HepG2 (cell line): ENCODE measurements around the gene TIAM1. TPM values are rescaled to one million over a fixed set of nuclear protein-coding genes. Genes with fewer than 3 reads are reported as not detected.

ENCODE experiments used
- MAFF ChIP-seq: IDR thresholded peaks from 2 replicates; pipeline ENCODE4 v1.6.1; 2011; ENCODE audit warnings: low read depth, low read length, improper control_type of control experiment
- NFRKB ChIP-seq: fragments of 450-650 bp; IDR thresholded peaks from 2 replicates; pipeline ENCODE4 v1.6.1; 2017
- SRSF4 ChIP-seq: fragments of 200-400 bp; formaldehyde crosslinking; IDR thresholded peaks from one replicate; pipeline ENCODE4 v1.6.1; 2018; ENCODE audit warnings: mild to moderate bottlenecking, low read depth, low read length, moderate library complexity; ENCODE audit not compliant: poor library complexity, severe bottlenecking
- ZNF501 ChIP-seq: sonication (generic); formaldehyde crosslinking; IDR thresholded peaks from 2 replicates; pipeline ENCODE4 v1.5.1; 2020; ENCODE audit warnings: mild to moderate bottlenecking, moderate library complexity, missing genetic modification reagents
- polyA plus RNA-seq, 8 experiments: library from polyadenylated mRNA; depleted of rRNA in 3 of 8; stranded (reverse) in 7 of 8; unstranded in 1 of 8; fragments of >200 nt; fragmentation: Illumina TruSeq in 4 of 8; extraction: Trizol in 4 of 8; gene quantifications; 2 replicates each; pipeline versions ENCODE4 v1.2.1 to v1.2.3, GENCODE V29; 2011 to 2016; ENCODE audit warnings: low read depth in 4 of 8, missing spikeins in 1 of 8, mixed read lengths in 1 of 8; ENCODE audit not compliant: insufficient read depth in 1 of 8
- total RNA-seq, 5 experiments: library from RNA; depleted of rRNA; stranded (reverse); fragments of >200 nt; fragmentation: Illumina TruSeq; extraction: Trizol; gene quantifications; 2 replicates each; pipeline ENCODE4 v1.2.3, GENCODE V29; 2016; ENCODE audit warnings: low read depth in 1 of 5
- TF ChIP-seq, protein P1 (sequence below): sonication (generic); formaldehyde crosslinking; IDR thresholded peaks from 2 replicates; pipeline ENCODE4 v1.8.0; 2022; ENCODE audit warnings: missing genetic modification reagents, low read depth, mild to moderate bottlenecking, borderline replicate concordance
- TF ChIP-seq, protein P2 (sequence below): sonication (generic); formaldehyde crosslinking; IDR thresholded peaks from 2 replicates; pipeline ENCODE4 v1.5.1; 2020; ENCODE audit warnings: missing genetic modification reagents, mild to moderate bottlenecking, borderline replicate concordance
- TF ChIP-seq, protein P3 (sequence below): sonication (generic); formaldehyde crosslinking; IDR thresholded peaks from 2 replicates; pipeline ENCODE4 v1.4.0; 2020; ENCODE audit warnings: low read depth, mild to moderate bottlenecking, missing genetic modification reagents
- TF ChIP-seq, protein P4 (sequence below): sonication (generic); formaldehyde crosslinking; IDR thresholded peaks from 2 replicates; pipeline ENCODE4 v1.4.0; 2020; ENCODE audit warnings: mild to moderate bottlenecking, missing genetic modification reagents
- TF ChIP-seq, protein P5 (sequence below): sonication (generic); formaldehyde crosslinking; conservative IDR thresholded peaks from 2 replicates; pipeline ENCODE4 v1.8.0; 2022; ENCODE audit warnings: low read depth, missing genetic modification reagents
- TF ChIP-seq, protein P6 (sequence below): sonication (generic); formaldehyde crosslinking; IDR thresholded peaks from 2 replicates; pipeline ENCODE4 v1.8.0; 2022; ENCODE audit warnings: mild to moderate bottlenecking, missing genetic modification reagents, moderate library complexity
- TF ChIP-seq, protein P7 (sequence below): IDR thresholded peaks from 2 replicates; pipeline ENCODE4 v1.6.1; 2016; ENCODE audit warnings: low read depth, borderline replicate concordance

TIAM1 gene
- total and polyA plus RNA-seq, 2 of the 13 experiments (the other 11 are each of a cell fraction or from before 2014, with no cell fraction given) = 0.13 to 0.24 TPM

DNA sequence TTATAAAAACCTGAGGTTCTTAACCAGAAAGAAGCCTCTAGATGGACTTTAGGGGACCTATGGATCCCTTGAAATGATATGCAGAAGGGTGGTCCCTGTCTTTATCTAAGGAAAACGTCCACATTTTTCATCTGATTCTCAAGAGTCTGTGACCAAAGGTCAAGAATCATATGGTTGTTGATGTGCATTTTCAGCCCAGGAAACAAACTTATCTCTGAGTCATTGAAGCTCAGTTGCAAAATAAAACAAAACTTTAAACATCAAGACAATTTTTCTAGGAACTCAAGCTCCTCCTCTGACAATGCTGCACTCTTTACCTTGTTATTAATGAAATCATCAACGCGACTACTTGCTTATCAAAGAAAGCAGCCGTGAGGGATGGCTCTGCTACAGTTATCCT lies 83.3 kb downstream of the TIAM1 start (continued):
- TF ChIP-seq, protein P1, sequence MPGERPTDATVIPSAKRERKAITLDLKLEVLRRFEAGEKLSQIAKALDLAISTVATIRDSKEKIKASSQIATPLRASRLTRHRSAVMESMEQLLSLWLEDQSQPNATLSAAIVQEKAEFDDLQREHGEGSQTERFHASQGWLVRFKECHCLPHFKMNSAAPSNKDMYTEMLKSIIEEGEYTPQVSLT (CRISPR knock-in tag) = no peak
- TF ChIP-seq, protein P2, sequence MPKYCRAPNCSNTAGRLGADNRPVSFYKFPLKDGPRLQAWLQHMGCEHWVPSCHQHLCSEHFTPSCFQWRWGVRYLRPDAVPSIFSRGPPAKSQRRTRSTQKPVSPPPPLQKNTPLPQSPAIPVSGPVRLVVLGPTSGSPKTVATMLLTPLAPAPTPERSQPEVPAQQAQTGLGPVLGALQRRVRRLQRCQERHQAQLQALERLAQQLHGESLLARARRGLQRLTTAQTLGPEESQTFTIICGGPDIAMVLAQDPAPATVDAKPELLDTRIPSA (CRISPR knock-in tag) = no peak
- TF ChIP-seq, protein P3, sequence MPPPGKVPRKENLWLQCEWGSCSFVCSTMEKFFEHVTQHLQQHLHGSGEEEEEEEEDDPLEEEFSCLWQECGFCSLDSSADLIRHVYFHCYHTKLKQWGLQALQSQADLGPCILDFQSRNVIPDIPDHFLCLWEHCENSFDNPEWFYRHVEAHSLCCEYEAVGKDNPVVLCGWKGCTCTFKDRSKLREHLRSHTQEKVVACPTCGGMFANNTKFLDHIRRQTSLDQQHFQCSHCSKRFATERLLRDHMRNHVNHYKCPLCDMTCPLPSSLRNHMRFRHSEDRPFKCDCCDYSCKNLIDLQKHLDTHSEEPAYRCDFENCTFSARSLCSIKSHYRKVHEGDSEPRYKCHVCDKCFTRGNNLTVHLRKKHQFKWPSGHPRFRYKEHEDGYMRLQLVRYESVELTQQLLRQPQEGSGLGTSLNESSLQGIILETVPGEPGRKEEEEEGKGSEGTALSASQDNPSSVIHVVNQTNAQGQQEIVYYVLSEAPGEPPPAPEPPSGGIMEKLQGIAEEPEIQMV = no peak
- TF ChIP-seq, protein P4, sequence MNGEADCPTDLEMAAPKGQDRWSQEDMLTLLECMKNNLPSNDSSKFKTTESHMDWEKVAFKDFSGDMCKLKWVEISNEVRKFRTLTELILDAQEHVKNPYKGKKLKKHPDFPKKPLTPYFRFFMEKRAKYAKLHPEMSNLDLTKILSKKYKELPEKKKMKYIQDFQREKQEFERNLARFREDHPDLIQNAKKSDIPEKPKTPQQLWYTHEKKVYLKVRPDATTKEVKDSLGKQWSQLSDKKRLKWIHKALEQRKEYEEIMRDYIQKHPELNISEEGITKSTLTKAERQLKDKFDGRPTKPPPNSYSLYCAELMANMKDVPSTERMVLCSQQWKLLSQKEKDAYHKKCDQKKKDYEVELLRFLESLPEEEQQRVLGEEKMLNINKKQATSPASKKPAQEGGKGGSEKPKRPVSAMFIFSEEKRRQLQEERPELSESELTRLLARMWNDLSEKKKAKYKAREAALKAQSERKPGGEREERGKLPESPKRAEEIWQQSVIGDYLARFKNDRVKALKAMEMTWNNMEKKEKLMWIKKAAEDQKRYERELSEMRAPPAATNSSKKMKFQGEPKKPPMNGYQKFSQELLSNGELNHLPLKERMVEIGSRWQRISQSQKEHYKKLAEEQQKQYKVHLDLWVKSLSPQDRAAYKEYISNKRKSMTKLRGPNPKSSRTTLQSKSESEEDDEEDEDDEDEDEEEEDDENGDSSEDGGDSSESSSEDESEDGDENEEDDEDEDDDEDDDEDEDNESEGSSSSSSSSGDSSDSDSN (CRISPR knock-in tag) = no peak
- TF ChIP-seq MAFF (no peak), SRSF4 (no peak), ZNF501 (CRISPR knock-in tag) (no peak), NFRKB (no peak)
- TF ChIP-seq, protein P5, sequence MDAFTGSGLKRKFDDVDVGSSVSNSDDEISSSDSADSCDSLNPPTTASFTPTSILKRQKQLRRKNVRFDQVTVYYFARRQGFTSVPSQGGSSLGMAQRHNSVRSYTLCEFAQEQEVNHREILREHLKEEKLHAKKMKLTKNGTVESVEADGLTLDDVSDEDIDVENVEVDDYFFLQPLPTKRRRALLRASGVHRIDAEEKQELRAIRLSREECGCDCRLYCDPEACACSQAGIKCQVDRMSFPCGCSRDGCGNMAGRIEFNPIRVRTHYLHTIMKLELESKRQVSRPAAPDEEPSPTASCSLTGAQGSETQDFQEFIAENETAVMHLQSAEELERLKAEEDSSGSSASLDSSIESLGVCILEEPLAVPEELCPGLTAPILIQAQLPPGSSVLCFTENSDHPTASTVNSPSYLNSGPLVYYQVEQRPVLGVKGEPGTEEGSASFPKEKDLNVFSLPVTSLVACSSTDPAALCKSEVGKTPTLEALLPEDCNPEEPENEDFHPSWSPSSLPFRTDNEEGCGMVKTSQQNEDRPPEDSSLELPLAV (CRISPR knock-in tag) = no peak
- TF ChIP-seq, protein P6, sequence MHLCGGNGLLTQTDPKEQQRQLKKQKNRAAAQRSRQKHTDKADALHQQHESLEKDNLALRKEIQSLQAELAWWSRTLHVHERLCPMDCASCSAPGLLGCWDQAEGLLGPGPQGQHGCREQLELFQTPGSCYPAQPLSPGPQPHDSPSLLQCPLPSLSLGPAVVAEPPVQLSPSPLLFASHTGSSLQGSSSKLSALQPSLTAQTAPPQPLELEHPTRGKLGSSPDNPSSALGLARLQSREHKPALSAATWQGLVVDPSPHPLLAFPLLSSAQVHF (CRISPR knock-in tag) = no peak
- TF ChIP-seq, protein P7, sequence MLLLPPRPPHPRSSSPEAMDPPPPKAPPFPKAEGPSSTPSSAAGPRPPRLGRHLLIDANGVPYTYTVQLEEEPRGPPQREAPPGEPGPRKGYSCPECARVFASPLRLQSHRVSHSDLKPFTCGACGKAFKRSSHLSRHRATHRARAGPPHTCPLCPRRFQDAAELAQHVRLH (CRISPR knock-in tag) = no peak
